GM10266 (cell line): ENCODE measurements around the gene PLXNA4.

Source experiments
- DNase-seq: peaks from one replicate; pipeline ENCODE4 v3.0.0; 2012; ENCODE audit errors: extremely low spot score
- CTCF ChIP-seq: IDR thresholded peaks from 2 replicates; pipeline ENCODE4 v1.5.1; 2012; ENCODE audit warnings: mild to moderate bottlenecking, low read depth; ENCODE audit not compliant: control insufficient read depth, insufficient read depth; ENCODE audit errors: missing control alignments

The PLXNA4 gene

GRCh38 chr7:132252793-132253100 is 323.5 kb downstream of the PLXNA4 start:
- no peak for DNase-seq
- no peak for TF ChIP-seq CTCF

- DNase-seq = no peak
- no peak for TF ChIP-seq CTCF
Observed at GRCh38 chr7:132251327-132251659, 325.0 kb downstream of the PLXNA4 start.

DNA sequence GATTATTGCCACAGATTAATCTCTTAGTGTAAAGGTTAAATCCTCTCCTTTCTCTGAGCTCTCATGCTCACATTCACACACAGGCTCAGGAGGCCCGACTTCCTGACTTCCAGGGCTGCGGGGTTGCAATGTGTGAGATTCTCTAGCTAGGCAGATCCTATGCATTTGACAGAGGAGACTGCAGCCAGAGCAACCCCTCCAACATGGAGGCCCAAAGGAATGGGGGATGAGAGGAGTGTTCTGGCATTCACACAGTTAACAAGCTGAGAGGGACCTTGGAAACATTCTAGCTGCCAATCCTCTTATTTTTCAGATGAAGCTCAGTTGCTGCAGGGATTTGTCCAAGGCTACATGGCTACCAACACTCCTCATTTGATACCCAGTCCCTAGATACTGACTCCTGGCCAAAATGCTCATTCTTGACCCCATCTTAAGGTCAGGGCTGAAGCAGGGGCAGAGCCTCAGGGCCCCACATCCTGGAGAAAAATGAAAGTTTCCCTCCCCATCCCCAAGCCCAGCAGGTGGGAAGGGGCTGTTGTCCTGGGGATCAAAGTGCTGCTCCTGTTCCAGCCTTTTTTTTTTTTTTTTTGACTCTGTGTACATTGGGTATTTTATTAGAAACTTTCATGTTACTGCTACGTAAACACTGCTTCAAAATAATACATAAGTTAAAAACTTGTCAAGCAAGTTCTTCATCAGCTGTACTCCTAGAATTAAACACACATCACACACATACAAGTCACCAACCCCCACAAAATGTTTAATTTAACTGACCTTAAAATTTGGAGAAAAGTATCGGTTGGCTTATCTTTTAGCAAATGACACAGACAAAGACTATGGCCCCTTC is 325.6 kb downstream of the PLXNA4 start:
- TF ChIP-seq CTCF = no peak
- DNase-seq = no peak

DNA sequence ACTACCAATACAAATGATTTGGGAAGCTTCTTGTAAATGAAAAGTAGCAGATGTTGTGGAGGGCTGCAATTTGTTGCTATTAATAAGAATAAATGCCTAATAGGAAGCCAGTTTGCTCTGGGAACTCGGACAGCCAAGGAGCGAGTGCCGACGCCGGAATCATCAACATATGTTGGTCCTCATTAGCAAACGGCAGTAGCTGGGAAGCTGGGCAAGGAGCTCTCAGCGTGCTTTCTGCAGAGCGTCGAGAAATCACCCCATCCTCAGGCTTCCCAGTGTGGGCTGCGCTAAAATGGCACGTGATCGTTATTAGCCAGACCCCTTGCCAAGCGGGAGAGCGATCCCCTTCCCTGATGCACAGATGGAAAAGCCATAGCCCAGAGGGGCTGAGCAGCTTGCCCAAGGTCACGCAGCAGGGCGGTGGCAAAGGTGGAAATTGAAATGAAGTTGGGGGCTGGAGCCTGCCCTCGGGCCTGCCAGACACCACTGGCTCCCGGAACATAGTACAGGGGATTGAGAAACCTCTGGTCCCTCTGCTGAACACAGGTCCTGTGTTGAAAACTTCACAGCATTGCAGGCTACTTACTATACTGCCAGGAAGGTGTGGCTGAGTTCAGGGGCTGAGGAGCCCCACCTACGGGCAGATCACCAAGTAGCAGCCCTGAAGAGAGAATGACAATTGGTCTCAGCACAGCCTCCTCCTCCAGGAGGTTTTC is 326.9 kb downstream of the PLXNA4 start:
- no peak for DNase-seq
- no peak for TF ChIP-seq CTCF

DNA sequence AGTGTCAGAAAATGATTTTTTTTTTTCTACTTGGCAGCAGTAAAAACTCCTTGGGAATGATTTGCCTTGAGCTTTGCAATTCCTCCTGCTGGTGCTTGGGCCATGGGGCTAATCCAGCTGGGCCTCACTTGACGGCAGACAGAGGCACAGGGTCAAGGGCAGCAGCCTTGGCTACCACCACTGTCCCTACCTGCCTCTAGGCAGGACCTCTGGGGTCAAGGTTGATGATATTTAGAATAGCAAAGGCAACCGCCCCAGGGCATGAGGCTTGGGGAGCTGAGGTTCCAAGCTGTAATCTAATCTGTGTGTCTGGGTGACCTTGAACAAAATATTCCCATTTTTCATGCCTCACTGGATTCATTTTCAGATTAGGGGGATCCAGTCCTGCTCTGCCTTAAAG is 327.4 kb downstream of the PLXNA4 start:
- TF ChIP-seq CTCF = no peak
- no peak for DNase-seq

- no peak for TF ChIP-seq CTCF
- no peak for DNase-seq
Observed at GRCh38 chr7:132247995-132248618, 328.2 kb downstream of the PLXNA4 start.

GRCh38 chr7:132246591-132246990 is 329.7 kb downstream of the PLXNA4 start:
- no peak for DNase-seq
- no peak for TF ChIP-seq CTCF
